Hepatocyte (in vitro differentiated cells): ENCODE measurements around the gene BEND5.

Experiments
- CTCF ChIP-seq: fragments of 200-600 bp; sonication (generic); IDR thresholded peaks from 2 replicates; pipeline ENCODE4 v1.5.1; 2016; ENCODE audit warnings: antibody characterized with exemption, mild to moderate bottlenecking; ENCODE audit not compliant: poor library complexity
- EZH2 ChIP-seq: fragments of 200-600 bp; sonication (generic); IDR thresholded peaks from 2 replicates; pipeline ENCODE4 v1.6.1; 2016; ENCODE audit warnings: antibody characterized with exemption, mild to moderate bottlenecking, borderline replicate concordance
- EZH2phosphoT487 ChIP-seq: fragments of 200-600 bp; sonication (generic); IDR thresholded peaks from one replicate; pipeline ENCODE4 v1.6.1; 2018; ENCODE audit warnings: antibody characterized with exemption, mild to moderate bottlenecking, low read depth, moderate library complexity; ENCODE audit not compliant: unreplicated experiment, severe bottlenecking

DNA sequence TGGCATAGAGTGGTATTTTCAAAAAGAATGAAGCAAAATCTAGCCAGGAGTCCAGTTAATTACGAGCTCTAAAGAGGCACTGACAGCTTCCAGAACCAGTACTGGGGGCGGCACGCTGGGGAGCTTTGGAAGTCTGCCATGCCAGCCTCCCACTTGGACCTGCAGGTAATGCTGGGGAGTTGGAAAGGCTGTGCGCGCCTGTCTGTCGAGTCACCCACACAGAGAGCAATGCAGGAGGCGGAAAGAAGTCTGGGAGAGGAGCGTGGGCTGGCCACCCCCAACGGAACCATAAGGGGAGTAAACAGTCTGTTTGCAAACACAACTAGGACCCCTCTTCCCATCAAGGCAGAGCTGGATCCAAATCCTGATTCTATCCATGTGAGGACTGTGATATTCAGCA is 84.5 kb downstream of the BEND5 start:
- no peak for TF ChIP-seq CTCF
- no peak for TF ChIP-seq EZH2
- no peak for TF ChIP-seq EZH2phosphoT487
